Occipital lobe (tissue), 2 donors: ENCODE data around the gene BCL2L1. TPM values are rescaled to one million over a fixed set of nuclear protein-coding genes. Genes with fewer than 3 reads are reported as not detected.
A peak's percentile ranks its signal among the peaks of the same experiment; 100 is the strongest.

ENCODE experiments used
- DNase-seq: peaks from one replicate; lab custom pipeline; 2025; lab: John Stamatoyannopoulos, UW
- total RNA-seq: library from RNA; depleted of rRNA; stranded (reverse); fragments of >200 nt; gene quantifications from one replicate; pipeline ENCODE4 v1.2.3, GENCODE V29; 2014

Gene BCL2L1
- total RNA-seq, 1 donor from 2014 or later, result 42.6 TPM

DNA sequence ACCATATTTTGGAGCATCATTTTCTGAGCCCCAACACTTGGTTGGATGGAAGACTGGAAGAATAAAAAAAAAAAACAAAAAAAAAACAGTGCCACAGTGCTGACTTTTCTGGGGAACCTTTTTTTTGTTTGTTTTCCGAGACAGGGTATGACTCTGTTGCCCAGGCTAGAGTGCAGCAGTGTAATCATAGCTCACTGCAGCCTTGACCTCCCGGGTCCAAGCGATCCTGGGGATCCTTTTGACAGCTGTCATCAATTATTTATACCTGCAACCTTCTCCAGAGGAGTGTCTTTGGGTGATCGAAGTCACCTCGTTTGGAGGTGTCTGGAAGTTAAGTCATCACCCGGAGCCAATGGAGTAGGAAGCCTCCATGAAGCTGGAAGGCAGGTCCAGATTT, 8.7 kb upstream of the BCL2L1 start:
- no peak for DNase-seq

DNA sequence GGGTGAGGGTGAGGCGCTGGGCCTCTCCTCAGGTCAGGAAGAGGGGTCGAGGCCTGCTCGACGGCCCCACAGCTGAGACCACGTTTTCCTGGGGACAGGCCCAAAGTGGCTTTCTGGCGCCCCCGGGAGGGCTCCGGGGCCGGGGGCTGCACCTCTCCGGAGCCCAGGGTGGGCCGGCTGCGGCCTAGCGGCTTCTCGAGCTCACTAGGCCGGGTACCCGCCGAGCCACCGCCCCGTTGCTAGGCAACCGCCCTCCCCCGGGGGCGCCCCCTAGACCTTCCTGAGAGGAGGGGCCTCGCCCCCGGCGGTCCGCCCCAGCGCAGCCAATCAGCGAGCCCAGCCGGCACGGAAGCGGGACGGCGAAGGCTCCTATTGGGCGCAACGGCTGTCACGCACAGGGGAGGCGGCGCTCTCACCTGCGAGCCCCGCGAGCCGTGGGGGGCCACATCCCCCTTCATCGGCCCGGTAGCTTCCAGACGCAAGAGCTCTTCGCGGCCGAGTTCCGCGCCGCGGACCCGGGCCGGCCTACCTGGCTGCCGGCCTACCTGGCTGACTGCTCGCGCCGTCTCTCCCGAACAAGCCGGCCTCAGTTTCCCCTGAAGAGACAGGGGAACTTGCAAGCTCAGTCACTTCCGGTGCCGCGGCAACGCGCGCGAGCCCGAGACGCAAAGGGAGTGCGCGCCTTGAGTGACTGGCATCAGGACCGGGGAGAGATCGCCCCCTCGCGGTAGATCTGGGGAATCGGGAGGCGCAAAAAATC, 831 bp upstream of the BCL2L1 start:
- peak; percentile 97 for DNase-seq

DNA sequence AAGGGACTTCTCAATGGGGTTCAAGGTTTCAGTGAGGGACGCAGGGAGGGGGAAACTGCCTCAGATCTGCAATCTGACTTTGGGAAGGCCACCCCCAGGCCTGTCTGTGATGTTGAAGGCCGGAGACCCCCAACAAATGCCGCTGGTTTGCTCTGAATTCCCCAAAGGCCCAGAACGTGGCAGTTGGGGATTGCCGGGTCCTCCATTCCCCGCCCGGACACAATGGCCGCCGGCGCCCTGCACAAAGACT, 326 bp upstream of the BCL2L1 start:
- no peak for DNase-seq

DNA sequence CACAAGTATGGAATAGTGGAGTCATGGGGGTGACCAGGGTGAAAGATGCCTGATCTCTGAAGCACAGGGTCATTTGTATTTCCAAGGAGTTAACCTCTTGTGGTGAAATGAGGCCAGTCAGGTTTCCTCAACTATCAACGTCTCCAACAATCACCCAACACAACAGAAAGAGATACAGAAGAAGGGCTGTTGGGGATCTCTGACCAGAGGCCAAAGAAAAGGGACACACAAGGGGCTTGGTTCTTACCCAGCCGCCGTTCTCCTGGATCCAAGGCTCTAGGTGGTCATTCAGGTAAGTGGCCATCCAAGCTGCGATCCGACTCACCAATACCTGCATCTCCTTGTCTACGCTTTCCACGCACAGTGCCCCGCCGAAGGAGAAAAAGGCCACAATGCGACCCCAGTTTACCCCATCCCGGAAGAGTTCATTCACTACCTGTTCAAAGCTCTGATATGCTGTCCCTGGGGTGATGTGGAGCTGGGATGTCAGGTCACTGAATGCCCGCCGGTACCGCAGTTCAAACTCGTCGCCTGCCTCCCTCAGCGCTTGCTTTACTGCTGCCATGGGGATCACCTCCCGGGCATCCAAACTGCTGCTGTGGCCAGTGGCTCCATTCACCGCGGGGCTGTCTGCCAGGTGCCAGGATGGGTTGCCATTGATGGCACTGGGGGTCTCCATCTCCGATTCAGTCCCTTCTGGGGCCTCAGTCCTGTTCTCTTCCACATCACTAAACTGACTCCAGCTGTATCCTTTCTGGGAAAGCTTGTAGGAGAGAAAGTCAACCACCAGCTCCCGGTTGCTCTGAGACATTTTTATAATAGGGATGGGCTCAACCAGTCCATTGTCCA, 1.0 kb downstream of the BCL2L1 start:
- no peak for DNase-seq

DNA sequence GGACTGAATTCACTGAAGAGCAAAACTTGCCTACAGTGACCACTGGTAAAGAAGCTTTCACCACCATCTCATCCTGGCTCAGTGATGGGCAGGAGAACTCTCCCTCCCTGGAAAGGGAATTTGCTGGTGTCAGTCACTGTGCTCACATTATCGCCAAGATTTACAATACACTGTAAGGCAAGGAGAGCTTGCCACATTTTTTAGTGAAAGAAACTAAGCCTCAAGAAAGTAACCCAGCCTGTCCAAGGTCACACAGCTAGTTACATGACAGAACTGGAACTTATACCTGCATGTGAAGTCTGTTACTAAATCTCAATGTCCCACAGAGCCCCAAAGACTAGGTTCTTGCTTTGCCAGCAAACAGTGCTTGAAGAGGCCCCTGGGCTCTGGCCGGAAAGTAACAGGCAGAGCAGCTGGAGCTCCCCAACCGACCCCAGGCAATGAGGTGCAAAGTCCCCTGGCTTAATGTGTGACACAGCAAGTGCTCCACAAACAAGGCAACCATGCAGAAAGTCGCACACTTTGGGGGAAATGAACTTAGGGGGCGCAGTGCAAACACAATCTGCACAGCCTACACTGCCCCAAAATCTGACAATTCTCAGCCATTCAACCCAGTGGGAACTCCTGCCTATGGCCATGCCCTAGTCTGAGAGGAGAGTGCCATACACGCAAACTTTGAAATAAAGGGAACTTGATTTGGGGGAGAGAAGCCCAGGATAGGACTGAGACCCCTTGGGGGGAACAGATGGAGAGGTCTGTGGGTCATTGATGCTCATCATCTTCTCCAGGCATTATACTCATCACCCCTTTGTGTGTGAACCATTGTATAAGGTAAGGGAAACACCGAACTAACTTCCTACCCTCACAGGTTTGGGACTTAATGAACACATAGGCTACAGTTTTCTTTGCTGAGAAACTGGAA, 1.9 kb downstream of the BCL2L1 start:
- DNase-seq, result no peak

DNA sequence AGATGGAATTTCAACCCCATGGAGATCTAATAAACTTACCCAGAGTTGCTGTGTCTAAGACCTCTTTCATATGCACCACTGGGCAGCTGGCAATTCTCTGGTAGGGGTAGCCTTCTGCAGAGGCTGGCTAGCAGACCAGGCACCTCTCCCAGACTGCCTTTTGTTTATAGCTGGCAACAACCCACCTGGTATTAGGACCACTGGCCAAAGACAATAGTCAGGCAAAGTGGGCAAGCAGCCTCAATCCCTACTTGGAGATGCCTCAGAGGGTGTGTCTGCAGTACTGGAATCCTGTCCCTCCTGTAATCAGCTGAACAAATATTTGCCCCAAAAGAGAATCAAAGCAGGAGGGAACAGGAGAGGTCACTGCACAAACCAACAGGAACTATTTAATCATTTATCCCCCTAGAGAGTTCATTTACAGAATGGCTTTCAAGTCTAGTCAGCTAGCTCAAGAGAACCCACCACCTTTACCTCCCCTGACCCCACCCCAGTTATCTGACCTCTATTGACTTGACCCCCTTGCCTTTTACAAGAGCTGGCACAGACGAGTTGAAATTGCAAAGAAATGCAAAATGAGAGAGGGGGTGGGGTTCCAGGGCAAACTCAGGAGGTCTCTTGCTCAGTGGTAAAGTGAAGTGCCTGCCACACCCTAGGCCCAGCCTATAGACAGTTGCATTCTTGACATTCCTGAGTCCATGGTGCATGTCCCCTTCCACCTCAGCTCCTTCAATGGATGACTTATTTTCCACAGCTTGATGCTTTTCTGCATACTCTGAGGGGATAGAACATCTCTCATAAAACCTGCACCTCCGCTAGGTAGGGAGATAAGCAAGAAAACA, 2.8 kb downstream of the BCL2L1 start:
- no peak for DNase-seq

DNA sequence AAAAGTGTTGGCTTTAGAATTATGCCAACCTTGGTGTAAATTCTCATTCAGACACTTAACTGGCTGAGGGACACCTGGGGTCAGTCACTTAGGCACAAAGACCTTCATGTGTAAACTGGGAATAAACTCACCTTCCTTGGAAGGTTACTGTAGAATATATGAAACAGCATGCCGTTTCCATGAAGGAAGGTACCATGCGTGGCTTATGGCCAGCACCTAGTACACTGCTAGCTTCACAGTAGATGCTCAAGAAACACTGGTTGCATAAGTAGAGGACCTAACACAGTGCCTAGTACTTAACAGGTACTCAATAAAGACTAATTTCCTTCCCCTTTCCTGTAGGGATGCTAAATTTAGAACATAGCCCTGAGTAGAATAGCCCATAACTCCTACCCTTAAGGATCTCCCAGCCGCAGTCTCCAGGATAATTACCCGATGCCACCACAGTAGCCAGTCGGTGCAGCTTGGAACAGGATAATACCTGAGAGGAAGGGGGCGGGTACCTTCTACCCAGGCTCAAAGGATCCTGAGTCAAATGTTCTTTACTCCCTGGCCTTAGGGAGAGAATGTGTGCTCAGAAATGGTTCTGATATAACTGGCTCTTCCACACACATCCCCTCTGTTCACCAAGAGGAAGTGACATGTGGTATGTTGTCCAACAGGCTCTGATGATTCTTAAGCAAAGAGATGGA, 3.6 kb downstream of the BCL2L1 start:
- DNase-seq, result no peak

DNA sequence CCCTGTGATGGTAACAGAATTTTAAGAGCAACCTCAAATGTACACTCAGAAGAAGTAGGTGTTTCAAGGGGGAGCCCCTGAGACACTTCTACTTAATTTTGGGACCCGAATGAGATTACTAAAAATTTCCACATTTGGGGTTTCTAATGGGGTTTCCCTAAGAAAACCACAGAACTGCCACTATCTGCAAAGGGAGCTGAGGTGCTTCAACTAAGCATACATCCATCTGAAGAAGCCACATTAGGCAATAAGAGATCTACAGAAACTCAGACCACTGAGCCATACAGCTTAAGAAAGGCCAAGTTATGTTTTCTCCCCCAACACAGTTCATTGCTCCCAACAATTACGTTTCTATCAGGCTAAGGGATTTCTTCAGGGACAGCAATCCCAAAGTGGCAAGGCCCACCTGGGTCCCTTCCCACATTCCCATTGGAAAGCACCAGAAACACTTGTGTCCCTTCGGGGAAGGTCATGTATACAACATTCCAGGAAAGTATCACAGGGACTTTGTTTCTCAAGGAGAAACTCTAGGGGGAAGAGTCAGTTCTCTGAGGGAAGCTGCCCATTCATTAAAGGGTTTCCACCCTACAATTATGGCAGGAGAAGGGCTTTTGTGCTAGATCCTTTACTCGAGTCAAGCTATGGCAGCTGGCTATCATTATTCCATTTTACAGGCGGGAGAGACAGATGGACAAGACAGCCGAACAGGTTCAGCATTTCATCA, 5.0 kb downstream of the BCL2L1 start:
- DNase-seq, result no peak

DNA sequence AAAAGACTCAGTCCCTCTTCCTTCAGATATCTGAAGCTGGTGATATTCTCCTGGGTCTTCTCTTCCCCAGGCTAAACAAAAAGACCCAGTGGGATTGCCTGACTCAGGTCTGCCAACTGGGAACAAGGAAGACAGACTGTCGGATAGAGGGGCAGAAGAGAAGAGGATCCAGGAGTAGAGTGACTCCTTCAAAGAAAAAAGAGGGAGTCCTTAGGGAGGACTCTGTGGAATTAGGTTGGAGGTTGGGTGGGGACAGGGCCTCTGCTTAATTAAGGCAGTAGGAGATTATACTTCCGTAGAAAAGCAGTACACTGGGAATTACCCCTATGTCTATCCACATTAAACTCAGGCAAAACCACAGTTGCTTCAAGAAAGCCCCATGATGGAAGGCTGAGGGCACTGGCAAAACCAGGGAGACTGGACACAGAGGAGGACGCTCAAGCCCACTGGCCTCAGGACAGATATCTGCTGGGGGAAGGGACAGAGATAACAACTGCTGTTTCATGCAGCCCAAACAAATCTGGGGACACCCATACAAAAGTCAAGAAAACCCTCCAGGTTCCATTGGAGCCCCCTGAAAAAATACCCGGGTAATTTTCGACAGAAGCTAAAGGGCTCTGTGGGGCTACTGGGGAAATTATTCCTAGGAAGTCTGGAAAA, 5.7 kb downstream of the BCL2L1 start:
- no peak for DNase-seq

DNA sequence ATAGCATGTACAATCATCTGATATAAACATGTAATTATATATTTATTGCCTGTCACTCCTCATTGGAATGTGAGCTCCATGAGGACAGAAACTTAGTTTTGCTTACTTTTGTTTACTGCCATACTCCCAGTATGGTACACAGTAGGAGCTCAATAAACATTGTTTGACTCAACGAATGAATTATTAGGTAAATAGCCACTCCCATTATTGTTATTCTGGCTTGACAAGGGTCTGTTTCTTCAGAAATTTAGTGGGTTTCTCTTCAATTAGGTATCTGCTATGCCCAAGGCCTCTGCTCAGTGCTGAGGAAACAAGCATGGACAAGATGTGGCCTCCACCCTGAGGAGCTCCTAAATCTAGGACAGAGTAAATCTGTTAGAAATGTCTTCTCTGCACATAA, 6.3 kb downstream of the BCL2L1 start:
- DNase-seq, result no peak

DNA sequence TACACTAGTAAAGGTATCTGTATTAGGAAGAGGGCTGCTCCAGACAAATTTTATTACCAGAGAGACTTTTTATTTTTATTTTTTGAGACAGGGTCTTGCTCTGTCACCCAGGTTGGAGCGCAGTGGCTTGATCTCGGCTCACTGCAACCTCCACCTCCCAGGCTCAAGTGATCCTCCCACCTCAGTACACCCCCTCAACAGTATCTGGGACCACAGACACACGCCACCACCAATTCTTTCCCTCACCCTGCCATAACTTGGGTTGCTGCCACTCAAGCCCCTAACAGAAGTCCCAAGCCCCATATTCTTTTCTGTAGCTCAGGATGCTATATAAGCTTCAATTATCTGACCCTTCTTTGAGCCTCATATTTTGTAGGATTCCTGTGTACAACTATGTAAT, 6.9 kb downstream of the BCL2L1 start:
- no peak for DNase-seq

DNA sequence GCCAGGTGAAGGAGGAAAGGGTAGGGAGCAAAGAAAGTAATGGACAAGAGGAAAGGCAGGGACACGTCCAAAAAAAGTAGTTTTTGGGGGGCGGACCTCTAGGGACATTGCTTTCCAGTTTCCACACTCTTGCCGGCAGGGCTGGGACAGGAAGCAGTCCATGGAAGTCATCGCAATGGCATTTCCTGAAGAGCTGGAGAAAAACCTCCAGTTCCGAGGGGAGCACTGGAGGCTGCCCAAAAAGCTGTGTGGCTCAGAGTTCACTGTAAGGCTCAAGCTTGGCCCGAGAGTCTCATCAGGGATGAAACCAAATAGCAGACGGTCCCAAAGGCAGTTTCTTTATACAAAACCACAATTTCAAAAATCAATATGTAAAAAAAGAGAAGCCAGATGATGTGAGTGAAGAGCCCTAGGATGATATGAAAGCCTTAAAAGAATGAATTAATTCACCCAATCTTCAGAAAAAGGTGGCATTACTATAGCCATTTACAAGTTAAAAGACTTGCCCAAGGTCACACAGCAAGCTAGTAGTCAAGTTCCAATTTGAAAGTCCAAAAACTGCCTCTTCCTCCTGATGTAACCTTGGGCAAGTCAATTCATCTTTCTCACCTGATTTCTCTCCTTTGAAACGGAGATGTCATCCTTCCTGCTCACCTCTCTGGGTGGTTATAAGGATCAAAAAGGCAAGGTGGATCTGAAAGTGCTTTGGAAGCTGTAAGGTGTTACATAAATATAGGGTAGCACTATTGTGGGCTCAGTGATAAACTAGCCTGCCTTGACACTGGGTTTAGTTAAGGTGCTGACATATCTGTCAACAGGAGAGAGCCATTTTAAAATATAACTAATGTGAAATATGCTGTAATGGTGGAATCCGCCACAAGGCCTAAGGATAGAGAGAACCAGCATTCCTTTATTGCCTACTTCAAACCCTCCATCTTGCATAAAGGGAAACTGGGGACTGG, 9.1 kb downstream of the BCL2L1 start:
- no peak for DNase-seq

DNA sequence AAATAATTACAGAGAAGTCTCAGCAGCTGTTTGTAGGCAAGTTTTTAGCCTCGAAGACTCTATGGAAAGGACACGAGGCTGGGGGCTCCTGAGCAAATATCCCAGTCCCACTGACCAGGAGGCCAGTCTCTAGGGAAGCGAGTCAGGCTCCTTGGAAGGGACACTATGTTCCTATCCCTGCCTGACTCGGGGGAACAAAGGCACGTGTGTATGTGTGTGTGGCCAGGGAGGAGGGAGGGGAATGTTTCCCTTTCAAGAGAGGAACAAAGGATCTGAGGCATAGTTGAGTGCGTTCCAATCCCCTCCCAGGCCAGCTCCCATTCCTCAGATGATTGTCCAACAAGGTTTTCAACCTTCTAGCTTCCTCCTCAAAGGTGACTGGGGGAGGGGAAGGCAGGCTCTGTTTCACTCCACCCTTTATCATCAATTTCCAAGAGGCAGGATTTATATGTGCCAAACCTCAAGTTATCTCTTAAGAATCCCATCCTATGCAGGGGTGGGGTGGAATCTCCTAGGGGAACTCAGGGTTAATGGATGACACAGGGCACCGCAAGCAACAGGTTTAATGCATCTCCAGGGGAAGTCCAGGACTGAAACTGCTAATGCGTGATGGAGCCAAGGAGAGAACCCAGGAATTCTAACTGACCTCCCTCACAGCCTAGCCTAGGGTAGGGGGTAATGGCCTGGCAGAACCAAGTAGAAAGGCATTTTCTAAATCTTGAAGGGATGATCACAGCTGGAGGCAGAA, 9.9 kb downstream of the BCL2L1 start:
- peak; percentile 79 for DNase-seq

DNA sequence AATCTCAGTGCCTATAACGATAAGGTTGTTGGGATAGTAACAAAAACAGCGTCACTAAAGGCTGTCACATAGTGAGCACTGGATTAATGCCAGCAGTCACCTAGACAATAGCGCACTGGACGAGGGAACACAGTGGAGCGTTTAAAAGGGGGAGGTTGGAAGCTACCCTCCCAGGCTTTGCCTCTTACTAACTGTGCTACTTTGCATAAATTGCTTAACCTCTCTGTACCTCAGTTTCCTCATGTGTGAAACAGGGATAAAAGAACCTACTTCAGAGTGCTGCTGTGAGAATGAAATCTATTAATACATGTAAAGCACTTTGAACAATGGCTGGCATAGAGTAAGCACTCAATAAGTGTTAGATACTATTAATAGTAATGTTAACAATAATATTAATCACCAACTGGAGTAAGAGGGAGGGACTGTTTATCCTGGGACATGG, 10.5 kb downstream of the BCL2L1 start:
- DNase-seq, result no peak

DNA sequence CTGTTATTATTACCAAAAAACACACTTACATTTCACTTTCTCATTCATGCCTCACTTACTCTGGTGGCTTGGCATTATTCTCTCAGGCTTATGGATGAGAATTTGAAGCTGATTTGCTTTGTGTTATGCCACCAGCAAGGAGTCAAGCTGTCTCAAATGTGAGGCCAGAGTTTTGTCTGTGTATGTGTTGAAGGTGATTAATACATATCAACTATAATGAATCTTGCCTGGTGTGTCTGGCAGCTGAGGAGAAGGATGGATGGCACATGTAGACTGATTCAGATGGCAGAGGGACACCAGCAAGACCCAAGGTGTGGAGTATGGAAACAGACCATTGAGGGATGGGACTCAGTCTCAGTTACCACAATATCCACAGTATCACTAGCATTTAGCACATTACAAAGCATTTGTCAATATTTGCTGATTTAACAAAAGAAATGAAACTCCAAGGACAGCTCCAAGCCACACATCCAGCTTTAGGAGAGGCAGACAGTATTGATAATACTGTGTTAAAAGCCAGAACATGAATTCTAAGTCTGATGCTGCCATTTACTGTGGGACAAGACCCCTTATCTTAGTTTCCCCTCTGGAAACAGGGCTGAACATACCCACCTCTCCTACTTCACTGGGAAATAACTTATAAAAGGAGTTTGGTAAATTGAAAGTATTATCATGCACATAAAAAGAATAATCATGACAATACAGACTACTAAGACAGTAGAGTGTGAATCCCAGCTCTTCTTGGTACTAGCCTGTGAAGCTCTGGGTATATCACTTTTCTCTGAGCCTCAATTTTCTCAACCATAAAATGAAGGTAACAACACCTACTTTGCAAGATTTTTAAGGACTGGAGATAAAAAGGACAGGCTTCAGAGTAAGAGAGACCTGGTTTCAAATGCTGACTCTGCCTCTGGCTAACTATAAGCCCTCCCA, 11.2 kb downstream of the BCL2L1 start:
- DNase-seq, result no peak

DNA sequence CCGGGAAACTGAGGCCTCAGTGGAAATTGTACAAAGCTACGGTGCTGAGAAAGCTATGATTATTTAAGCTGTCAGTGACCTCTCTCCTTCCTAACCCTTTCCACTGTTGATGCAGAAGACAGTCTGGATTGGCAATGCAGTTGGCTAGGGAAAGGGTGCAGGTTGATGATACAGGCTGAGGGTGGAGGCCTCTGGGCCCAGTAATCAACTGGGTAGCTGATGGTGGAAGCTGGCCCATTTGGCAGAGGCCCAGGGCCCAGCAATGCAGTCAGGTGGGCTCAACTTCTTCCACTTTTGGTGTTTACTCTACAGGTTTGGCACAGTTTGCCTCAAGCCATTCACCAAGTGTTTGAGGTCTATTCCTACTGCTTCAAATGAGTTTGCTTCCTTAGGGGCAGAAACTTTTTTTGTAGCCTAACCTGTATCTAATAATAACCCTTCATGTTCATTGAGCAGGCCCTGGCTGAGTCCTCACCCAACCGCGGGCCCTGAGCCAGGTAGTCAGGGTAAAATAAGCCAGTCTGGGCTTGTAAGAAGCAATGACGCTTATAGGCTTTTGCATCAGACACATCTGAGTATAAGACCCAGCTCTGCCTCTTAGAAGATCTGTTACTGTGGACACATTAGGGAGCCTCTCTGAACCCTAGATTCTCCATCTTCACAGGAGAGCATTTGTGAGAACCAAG, 12.1 kb downstream of the BCL2L1 start:
- DNase-seq, result no peak
